B cell (primary cell): ENCODE results near the gene KCNQ2. TPM values are rescaled to one million over a fixed set of nuclear protein-coding genes. Genes with fewer than 3 reads are reported as not detected.

Experiments
- ATAC-seq: fragments of 200-7000 bp; cut with Tn5 transposase; one replicate; pipeline ENCODE4 v1.10.0; 2021; ENCODE audit warnings: low read depth, mild to moderate bottlenecking, moderate number of reproducible peaks, moderate library complexity
- CTCF ChIA-PET: fragments of 350-600 bp; sonication (Branson Sonifier 250); formaldehyde crosslinking; loops from one replicate; lab custom pipeline; 2021; ENCODE audit warnings: antibody characterized with exemption, inconsistent platforms; lab: Charles Lee
- POLR2A ChIA-PET: fragments of 350-600 bp; sonication (Branson Sonifier 250); formaldehyde crosslinking; loops from one replicate; lab custom pipeline; 2021; ENCODE audit warnings: antibody characterized with exemption; lab: Charles Lee
- DNase-seq: peaks from one replicate; pipeline ENCODE4 v3.0.0; 2013
- H2AFZ ChIP-seq: 2 replicates; pipeline ENCODE4 v1.6.1; 2012; ENCODE audit warnings: mild to moderate bottlenecking, low read depth, low read length; ENCODE audit not compliant: insufficient read depth, poor library complexity, severe bottlenecking
- H3K27ac ChIP-seq, 2 donors: 1 replicate in 1 of 2; 2 replicates in 1 of 2; pipeline ENCODE4 v1.5.1; 2012 to 2013; ENCODE audit warnings: low read length in 2 of 2, mild to moderate bottlenecking in 2 of 2, moderate library complexity in 1 of 2
- H3K27me3 ChIP-seq, 4 experiments: fragments of 200-600 bp in 1 of 4; sonication (generic) in 1 of 4; replicated peaks in 1 of 4; 1 replicate in 2 of 4; 2 replicates in 2 of 4; pipeline versions ENCODE4 v1.6.1 to v1.7.0; 2013 to 2016; ENCODE audit warnings: low read length in 3 of 4, mild to moderate bottlenecking in 2 of 4, mixed read lengths in 1 of 4, moderate library complexity in 1 of 4; ENCODE audit not compliant: insufficient read depth in 4 of 4, control insufficient read depth in 3 of 4; ENCODE audit errors: control extremely low read depth in 1 of 4
- H3K36me3 ChIP-seq, 2 experiments: replicated peaks in 1 of 2; 1 replicate in 1 of 2; 2 replicates in 1 of 2; pipeline versions ENCODE4 v1.6.1 to v1.7.1; 2013; ENCODE audit warnings: low read length in 1 of 2; ENCODE audit not compliant: insufficient read depth in 2 of 2, control insufficient read depth in 1 of 2; ENCODE audit errors: control extremely low read depth in 1 of 2, extremely low read depth in 1 of 2
- H3K4me1 ChIP-seq, 2 donors: fragments of 200-600 bp in 1 of 2; sonication (generic) in 1 of 2; 1 replicate in 1 of 2; 2 replicates in 1 of 2; pipeline versions ENCODE4 v1.5.1 to v1.6.1; 2013 to 2017; ENCODE audit warnings: low read length in 2 of 2; ENCODE audit not compliant: control insufficient read depth in 2 of 2, insufficient read depth in 2 of 2
- H3K4me2 ChIP-seq: replicated peaks from 2 replicates; pipeline ENCODE3; 2012; ENCODE audit warnings: mild to moderate bottlenecking, low read depth, low read length; ENCODE audit not compliant: poor library complexity, severe bottlenecking
- H3K4me3 ChIP-seq, 5 experiments: fragments of 200-600 bp in 1 of 5; sonication (generic) in 1 of 5; 1 replicate in 3 of 5; 2 replicates in 2 of 5; pipeline versions ENCODE4 v1.5.1 to v1.7.0; 2011 to 2016; ENCODE audit warnings: low read length in 4 of 5, mild to moderate bottlenecking in 4 of 5, low read depth in 2 of 5, control low read depth in 1 of 5, moderate library complexity in 1 of 5; ENCODE audit not compliant: insufficient read depth in 1 of 5; ENCODE audit errors: control extremely low read depth in 1 of 5, extremely low read depth in 1 of 5
- H3K79me2 ChIP-seq: fragments of 200-600 bp; sonication (generic); one replicate; pipeline ENCODE4 v1.6.0; 2016; ENCODE audit warnings: low read length; ENCODE audit not compliant: control insufficient read depth, insufficient read depth
- H3K9ac ChIP-seq: fragments of 200-600 bp; sonication (generic); 2 replicates; pipeline ENCODE4 v1.6.1; 2017; ENCODE audit warnings: mild to moderate bottlenecking, low read length, moderate library complexity
- H3K9me3 ChIP-seq, 3 donors: one replicate each; pipeline versions ENCODE4 v1.6.1 to v1.7.1; 2013; ENCODE audit warnings: low read length in 2 of 3; ENCODE audit not compliant: control insufficient read depth in 2 of 3, insufficient read depth in 1 of 3; ENCODE audit errors: control extremely low read depth in 1 of 3
- H4K20me1 ChIP-seq: 2 replicates; pipeline ENCODE4 v1.6.0; 2012; ENCODE audit warnings: mild to moderate bottlenecking, low read length; ENCODE audit not compliant: insufficient read depth, control insufficient read depth, poor library complexity, severe bottlenecking
- H3K27ac Mint-ChIP-seq: one replicate; pipeline ENCODE4 v1.8.0; 2021; ENCODE audit warnings: mixed read lengths
- H3K27me3 Mint-ChIP-seq: one replicate; pipeline ENCODE4 v1.8.0; 2021; ENCODE audit warnings: mixed read lengths
- H3K4me1 Mint-ChIP-seq: one replicate; pipeline ENCODE4 v1.8.0; 2021; ENCODE audit warnings: mixed read lengths
- H3K4me3 Mint-ChIP-seq: one replicate; pipeline ENCODE4 v1.8.0; 2021; ENCODE audit warnings: mixed read lengths
- H3K9me3 Mint-ChIP-seq: one replicate; pipeline ENCODE4 v1.8.0; 2022; ENCODE audit warnings: mixed read lengths; ENCODE audit not compliant: insufficient read depth
- EZH2 ChIP-seq: IDR thresholded peaks from 2 replicates; pipeline ENCODE4 v1.6.1; 2012; ENCODE audit warnings: borderline replicate concordance, low read depth, mild to moderate bottlenecking, moderate library complexity, low read length; ENCODE audit not compliant: insufficient read depth, poor library complexity, severe bottlenecking
- WGBS: methylation state at CpG from one replicate; pipeline ENCODE4 v1.1.5; 2013; ENCODE audit warnings: missing lambda C conversion rate; ENCODE audit not compliant: insufficient coverage; 5-methylcytosine and 5-hydroxymethylcytosine counted together
- intact Hi-C: fragments of 100-400 bp; cut with micrococcal nuclease; formaldehyde crosslinking; loops from one replicate; pipeline ENCODE4 v1.10.0; 2022
- polyA plus RNA-seq: library from polyadenylated mRNA; depleted of rRNA; stranded (reverse); fragments of >200 nt; gene quantifications from 2 replicates; pipeline ENCODE4 v1.2.3, GENCODE V29; 2012
- total RNA-seq, 2 donors: library from RNA; stranded (reverse); fragments of 120-200 nt in 1 of 2; gene quantifications; 1 replicate in 1 of 2; 2 replicates in 1 of 2; pipeline versions ENCODE4 v1.2.3 to v1.2.4, GENCODE V29; 2013 to 2022
- TF ChIP-seq, protein P1 (sequence below): fragments of 200-600 bp; IDR thresholded peaks from one replicate; pipeline ENCODE4 v1.8.0; 2022; ENCODE audit warnings: antibody characterized with exemption, mild to moderate bottlenecking

KCNQ2 gene
- total and polyA plus RNA-seq, 2 donors (not counting 1 experiment from before 2014, with no cell fraction given), result 0.12 TPM; not detected in 1

DNA sequence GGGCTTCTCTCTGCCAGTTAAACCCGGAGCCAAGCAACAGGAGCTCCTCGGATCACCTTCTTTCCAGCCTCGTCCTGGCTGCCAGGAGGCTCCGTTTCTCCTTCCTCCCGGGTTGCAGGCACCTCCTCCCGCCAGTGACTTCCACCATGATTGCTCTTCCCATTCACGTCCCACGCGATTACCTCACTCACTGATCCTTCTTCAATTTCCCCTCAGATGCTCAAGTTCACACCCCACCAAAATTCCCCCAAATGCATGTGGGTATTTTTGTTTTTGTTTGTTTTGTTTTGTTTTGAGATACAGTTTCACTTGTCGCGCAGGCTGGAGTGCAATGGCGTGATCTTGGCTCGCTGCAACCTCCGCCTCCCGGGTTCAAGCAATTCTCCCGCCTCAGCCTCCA lies 25.1 kb downstream of the KCNQ2 start:
- peaks cover 0 to 22% (median 0%) of the 10 kb centered on the region in 4 experiments for H3K27me3 ChIP-seq

DNA sequence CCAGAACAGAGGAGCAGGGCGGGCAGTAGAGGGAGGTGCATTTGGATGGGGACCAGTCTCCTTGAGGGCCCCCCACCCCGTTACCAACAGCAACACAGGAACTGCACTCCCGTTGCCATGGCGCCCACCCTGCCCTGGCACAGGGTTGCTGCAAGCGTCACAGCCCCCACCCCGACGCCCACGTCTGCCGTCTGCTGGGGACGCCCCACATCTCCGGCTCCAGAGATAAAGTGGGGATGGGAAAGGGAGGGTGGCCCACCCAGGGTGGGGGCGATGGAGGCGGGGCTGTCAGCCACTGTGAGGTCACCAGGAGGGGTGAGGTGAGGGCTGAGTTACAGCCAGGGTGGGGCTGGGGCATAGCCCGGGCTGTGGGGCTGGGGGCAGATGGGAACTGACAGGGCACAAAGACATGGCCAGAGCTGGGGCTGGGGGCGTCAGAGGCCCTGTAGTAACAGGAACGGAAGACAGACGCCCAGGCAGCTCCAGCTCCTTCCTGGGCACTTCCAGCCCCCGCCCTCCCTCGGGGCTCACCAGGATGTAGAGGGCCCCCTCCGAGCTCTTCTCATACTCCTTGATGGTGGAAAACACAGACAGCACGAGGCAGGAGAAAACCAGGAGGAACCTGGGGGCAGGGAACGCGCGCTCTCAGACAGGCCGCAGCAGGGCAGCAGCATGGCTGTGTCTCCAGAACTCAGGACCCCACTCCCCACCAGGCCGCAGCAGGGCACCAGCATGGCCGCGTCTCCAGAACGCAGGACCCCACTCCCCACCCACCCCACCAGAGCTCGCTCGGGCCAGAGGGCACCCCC lies 26.0 kb downstream of the KCNQ2 start:
- ATAC-seq, result no peak
- H3K4me3 ChIP-seq, result no peak overlapping the region
- H3K27ac ChIP-seq, result no peak overlapping the region
- no peak overlapping the region for H2AFZ ChIP-seq
- no peak overlapping the region for H3K4me2 ChIP-seq
- ChIA-PET CTCF (no interaction called here), POLR2A (no interaction called here)
- H3K9ac ChIP-seq, result no peak overlapping the region
- no peaks in the 10 kb centered on the region for H4K20me1 ChIP-seq
- TF ChIP-seq, protein P1, sequence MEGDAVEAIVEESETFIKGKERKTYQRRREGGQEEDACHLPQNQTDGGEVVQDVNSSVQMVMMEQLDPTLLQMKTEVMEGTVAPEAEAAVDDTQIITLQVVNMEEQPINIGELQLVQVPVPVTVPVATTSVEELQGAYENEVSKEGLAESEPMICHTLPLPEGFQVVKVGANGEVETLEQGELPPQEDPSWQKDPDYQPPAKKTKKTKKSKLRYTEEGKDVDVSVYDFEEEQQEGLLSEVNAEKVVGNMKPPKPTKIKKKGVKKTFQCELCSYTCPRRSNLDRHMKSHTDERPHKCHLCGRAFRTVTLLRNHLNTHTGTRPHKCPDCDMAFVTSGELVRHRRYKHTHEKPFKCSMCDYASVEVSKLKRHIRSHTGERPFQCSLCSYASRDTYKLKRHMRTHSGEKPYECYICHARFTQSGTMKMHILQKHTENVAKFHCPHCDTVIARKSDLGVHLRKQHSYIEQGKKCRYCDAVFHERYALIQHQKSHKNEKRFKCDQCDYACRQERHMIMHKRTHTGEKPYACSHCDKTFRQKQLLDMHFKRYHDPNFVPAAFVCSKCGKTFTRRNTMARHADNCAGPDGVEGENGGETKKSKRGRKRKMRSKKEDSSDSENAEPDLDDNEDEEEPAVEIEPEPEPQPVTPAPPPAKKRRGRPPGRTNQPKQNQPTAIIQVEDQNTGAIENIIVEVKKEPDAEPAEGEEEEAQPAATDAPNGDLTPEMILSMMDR, result no peak
- TF ChIP-seq EZH2, result no peak
- H3K4me3 Mint-ChIP-seq, result no peak overlapping the region
- H3K36me3 ChIP-seq, result no peaks in the 10 kb centered on the region
- intact Hi-C loops, result no loop called here
- H3K27me3 Mint-ChIP-seq, result peaks cover 15% of the 10 kb centered on the region
- no peaks in the 10 kb centered on the region for H3K9me3 Mint-ChIP-seq
- peaks cover 0 to 28% (median 1%) of the 10 kb centered on the region in 4 experiments for H3K27me3 ChIP-seq
- 71% methylated on average over 30 of the region's 31 CpGs for WGBS
- peaks cover 11% of the 10 kb centered on the region for H3K4me1 Mint-ChIP-seq
- H3K27ac Mint-ChIP-seq, result no peak overlapping the region
- H3K9me3 ChIP-seq, result peaks cover 0 to 16% (median 0%) of the 10 kb centered on the region in 3 donors
- no peak for DNase-seq
- no peaks in the 10 kb centered on the region for H3K79me2 ChIP-seq
- peaks cover 5 to 22% of the 10 kb centered on the region in 2 donors for H3K4me1 ChIP-seq

More for the DNA sequence above, 25.1 kb downstream of the KCNQ2 start:
- peaks cover 0 to 9% (median 0%) of the 10 kb centered on the region in 3 donors for H3K9me3 ChIP-seq
- TF ChIP-seq, protein P1, result no peak
- CTCF ChIA-PET, result no interaction called here
- Mint-ChIP-seq H3K9me3 (no peaks in the 10 kb centered on the region), H3K4me3 (no peak overlapping the region), H3K4me1 (peaks cover 3% of the 10 kb centered on the region), H3K27ac (no peak overlapping the region), H3K27me3 (peaks cover 15% of the 10 kb centered on the region)
- H3K4me1 ChIP-seq, result peaks cover 0 to 13% of the 10 kb centered on the region in 2 donors
- H2AFZ ChIP-seq, result no peak overlapping the region
- no peaks in the 10 kb centered on the region for H3K36me3 ChIP-seq
- H3K4me3 ChIP-seq, result no peak overlapping the region
- H3K4me2 ChIP-seq, result no peak overlapping the region
- intact Hi-C loops, result no loop called here
- H4K20me1 ChIP-seq, result no peaks in the 10 kb centered on the region
- no peak for DNase-seq
- no peaks in the 10 kb centered on the region for H3K79me2 ChIP-seq
- no peak for ATAC-seq
- 91% methylated on average over 13 of the region's 16 CpGs for WGBS
- H3K27ac ChIP-seq, result no peak overlapping the region
- POLR2A ChIA-PET, result no interaction called here
- H3K9ac ChIP-seq, result no peak overlapping the region
